ENCODE results near the gene FAM184A.

FAM184A gene

DNA sequence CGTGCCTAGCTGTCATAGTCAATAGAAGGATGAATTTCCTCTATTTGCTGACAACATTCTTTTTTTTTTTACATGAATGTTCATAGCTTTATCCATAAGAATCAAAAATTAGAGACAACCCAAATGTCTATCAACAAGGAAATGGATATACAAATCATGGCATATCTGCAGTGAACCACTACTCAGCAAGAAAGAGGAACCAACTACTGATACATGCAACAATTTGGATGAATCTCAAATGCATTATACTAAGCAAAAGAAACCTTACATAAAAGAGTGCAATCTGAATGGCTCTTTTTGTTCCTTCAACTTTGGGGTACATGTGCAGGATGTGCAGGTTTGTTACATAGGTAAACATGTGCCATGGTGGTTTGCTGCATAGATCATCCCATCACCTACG, 125.8 kb downstream of the FAM184A start:
- DNase-seq = no peak

DNA sequence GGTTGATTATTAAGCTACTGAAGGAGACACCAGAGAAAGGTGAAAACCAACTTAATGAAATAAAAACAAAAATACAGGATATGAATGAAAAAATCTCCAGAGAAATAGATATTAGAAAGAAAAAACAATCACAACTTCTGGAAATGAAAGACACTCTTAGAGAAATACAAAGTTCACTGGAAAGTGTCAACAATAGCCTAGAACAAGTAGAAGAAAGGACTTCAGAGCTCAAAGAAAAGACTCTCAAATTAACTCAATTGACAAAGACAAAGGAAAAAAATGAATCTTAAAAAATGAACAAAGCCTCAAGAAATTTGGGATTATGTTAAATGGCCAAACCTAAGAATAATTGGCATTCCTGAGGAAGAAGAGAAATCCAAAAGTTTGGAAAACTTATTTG, 133.2 kb downstream of the FAM184A start:
- no peak for DNase-seq

- DNase-seq = no peak
Observed at GRCh38 chr6:118940770-118941169, 137.7 kb downstream of the FAM184A start.

DNA sequence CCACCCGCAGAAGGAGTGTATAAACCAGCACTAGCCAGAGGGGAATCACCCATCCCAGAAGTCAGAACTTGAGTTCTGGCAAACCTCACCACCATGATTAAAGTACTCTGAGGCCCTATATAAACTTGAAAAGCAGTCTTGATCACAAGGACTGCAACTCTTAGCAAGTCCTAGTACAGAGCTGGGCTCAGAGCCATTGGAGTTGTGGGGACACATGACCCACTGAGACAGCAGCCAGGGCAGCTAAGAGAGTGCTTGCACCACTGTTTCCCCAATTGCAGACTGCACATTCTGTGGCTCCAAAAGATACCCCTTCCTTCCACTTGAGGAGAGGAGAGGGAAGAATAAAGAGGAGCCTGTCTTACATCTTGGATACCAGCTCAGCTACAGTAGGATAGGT, 138.8 kb downstream of the FAM184A start:
- DNase-seq = no peak

- no peak for DNase-seq
Observed at GRCh38 chr6:118935978-118936703, 142.3 kb downstream of the FAM184A start.

- DNase-seq = no peak
Observed at GRCh38 chr6:118935331-118935668, 143.2 kb downstream of the FAM184A start.

DNA sequence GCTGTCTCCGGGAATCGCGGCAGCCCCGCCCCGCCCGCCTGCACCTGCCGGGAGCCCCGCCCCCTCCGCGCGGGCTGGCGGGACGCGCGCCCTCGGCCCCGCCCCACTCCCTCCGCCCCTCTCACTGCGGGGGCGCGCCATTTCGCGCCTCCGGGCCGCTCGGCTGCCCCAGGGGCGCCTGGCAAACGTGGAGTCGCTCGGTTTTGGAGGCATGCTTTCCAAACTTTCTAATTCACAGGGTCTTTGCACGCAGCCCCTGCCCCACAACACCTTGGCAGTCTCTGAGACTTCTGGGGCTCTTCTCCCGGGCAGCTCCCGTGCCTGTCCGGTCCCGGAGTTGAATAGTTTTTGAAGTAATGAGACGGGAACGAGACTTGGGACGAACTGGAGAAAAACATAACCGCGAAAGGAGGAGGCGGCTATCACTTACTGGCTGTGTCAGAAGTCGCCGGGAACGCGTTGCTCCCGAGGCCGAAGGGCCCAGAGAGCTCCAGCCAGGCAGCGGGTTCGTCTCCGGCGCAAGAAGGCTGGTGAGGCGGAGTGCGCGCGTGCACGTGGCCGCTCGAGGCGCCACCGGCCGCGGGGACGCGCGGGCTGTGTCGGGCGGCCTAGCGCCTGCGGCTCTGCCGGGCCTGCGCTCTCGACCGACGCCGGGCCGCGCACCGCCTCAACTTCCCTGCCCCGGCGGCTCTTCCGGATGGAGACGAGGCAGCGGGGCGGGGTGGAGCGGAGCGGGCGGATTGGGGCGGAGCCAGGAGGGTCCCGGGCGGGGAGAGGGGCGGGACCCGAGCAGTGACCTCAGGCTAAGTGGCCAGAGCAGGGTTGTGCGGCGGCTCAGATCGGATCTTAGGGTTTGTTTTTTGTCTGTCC, 143.8 kb downstream of the FAM184A start, which contains the start of gene MCM9:
TSS of gene MCM9 (minus strand) at position 699 of the 870 bp plus-strand sequence. CDS start 3,436 bp downstream, outside the sequence.
- DNase-seq = peak; percentile 62

GRCh38 chr6:118933855-118934460, 144.5 kb downstream of the FAM184A start:
- no peak for DNase-seq

- no peak for DNase-seq
Observed at GRCh38 chr6:118932421-118932820, 146.0 kb downstream of the FAM184A start.

DNA sequence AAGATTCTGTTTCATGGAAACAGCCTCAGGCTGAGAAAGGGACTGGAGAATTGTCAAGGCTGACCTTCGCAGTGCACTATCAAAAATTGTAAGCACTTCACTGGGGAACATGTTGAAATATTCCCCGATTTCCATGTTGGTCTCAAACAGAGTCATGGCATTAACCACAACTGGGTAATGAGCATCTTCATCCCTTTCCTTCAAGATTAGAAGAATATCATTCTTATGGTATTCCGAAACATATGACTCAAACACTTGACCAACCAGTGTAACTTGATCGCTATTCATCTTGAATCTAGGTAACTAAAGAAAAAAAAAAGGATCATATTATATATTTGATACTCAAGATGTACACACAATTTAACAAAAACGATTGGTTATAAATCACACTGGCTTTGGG, 147.0 kb downstream of the FAM184A start:
- no peak for DNase-seq

- no peak for DNase-seq
Observed at GRCh38 chr6:118930680-118931079, 147.8 kb downstream of the FAM184A start.

DNA sequence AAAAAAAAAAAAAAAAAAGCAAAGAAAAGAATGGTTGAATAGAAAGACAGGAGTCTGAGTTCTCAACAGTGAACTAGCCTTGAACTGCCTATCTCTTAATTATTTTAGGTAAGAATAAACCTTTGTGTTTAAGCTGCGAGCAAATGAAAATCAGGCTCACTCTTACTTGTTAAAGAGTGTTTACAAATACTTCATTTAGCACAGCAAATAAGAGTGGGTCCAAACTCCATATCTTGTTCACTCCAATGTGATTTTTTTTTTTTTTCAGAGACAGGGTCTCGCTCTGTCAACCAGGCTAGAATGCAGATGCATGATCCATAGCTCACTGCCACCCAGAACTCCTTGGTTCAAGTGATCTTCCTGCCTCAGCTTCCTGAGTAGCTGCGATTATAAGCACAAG, 155.4 kb downstream of the FAM184A start:
- DNase-seq = no peak

DNA sequence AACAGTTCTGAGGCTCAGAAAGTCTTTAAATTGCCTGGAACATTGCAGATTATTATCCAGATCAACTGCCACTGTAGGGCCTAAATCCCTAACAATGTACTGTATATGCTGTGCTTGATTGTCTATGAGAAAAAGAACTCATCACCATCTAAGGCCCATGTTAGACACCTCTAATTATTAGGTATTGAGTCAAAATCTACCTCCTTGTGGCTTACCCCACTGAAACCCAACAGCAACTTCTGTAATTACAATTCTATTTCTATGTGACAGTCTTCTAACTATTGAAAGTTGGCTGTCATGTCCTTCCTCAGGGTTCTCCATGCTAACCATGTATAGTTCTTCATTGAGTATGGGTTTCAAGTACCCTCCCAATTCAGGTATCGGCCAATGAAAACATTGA, 157.4 kb downstream of the FAM184A start:
- no peak for DNase-seq

DNA sequence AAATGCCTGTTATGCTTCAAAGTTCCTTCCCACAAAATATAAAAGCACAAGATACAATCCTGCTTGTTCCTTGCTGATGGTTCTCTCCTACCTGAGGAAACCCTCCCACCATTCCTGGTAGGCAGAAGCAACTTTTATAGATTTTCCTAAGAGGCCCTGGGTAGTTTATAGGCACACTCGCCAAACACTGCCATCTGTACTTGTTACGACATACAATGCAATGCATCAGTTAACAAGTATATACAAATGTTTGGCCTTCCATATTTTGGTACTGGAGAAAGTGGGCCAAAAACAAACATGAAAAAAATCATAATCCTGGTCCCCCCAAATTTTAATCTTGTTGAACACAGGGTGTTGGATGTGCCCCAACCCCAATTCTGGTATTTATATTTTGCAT, 160.1 kb downstream of the FAM184A start:
- DNase-seq = no peak

DNA sequence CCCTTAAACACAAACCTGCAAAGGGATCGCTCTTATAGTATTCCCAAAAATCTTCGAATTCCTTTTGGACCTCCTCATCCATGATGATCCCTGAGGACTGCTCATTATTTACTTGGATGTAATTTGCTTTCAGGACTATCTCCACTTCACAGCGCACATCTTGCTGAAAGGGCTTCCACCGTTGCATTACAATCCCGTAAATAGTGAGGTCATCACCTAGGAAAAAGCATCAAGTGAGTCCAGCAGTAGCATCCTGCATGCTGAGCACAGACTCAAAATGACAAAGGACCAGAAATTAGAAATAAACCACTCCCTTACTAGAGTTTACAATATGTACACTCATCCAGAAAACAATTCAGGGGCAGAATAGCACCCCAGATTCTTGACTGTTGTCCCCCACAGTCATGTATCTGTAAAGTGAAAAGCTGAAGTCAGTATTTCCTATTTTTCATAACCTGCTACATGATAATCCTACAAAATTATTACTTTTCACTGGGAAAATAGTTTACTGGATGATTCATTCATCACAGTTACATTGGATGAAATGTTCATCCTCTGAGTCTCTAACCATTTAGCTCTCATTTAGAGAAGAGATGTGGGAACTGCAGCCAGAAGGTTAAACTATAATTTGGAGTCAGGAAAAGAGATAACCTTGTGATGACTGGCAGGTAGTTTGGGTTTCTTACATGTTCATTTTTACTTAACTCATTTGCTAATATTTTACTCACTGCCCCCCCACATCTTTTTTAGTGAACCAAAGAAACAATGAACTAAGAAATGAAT, 160.7 kb downstream of the FAM184A start:
- no peak for DNase-seq

DNA sequence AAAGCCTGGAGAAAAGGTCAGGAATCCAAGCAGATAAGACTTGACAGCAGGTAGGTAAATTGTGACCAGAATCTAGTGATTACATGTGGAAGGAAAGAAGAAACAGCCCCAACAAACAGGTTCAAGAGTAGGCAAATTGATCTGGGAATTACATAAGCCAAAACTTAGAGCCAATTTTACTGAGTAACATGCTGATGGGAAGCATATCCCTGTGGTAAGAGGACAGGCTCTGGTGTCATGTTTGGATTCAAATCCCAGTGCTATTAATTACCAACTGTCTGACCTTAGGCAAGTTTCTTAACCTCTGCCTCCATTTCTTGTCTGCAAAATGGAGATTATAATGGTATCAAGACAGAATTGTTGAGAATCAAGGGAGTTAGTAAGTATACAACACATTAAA, 163.9 kb downstream of the FAM184A start:
- DNase-seq = no peak

DNA sequence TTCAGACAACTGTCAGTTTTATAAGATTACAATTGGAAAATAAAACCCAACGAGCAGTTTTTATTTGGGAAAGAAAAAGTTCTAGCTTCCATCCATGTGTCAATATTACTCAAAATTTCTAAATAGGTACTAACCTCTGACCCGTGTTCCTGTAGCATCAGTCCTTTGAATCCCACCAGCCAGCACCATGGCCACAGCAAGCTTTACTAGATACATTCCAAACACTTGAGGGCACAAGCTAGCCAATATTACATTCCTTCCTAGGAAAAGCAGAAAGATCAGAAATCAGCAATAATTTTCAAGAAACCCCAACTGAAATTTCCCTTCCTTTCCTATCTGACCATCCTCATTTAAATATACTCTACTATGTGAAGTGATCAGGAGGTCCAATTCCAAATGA, 165.3 kb downstream of the FAM184A start:
- DNase-seq = no peak

DNA sequence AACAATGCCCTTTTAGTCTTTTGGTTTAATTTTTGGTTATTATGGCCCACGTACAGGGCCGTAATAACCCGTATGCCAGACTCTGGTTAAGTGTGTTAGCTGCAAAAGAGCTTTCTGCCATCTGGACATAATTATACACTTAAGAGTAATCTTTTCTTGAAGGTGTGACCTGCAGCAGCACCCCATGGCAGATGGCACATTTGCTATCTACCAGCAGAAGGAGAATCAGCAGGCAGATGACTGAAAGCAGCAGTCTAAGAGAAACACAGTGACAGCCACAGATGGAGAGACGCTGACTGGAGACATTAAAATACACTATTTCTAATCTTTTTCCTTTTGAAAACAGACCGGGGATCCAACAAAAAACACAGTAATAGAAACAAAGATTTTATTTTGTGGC, 165.8 kb downstream of the FAM184A start:
- no peak for DNase-seq
